SK-N-DZ (cell line): ENCODE results near the gene RERE. TPM values are rescaled to one million over a fixed set of nuclear protein-coding genes. Genes with fewer than 3 reads are reported as not detected.

Experiments
- DNase-seq: peaks from one replicate; pipeline ENCODE4 v3.0.0-alpha.2; 2015; ENCODE audit warnings: low spot score
- polyA plus RNA-seq, 2 experiments: library from polyadenylated mRNA; depleted of rRNA; stranded (reverse); fragments of >200 nt; gene quantifications; 2 replicates each; pipeline ENCODE4 v1.2.3, GENCODE V29; 2014

RERE gene
- polyA plus RNA-seq (2014; cell fraction: cytosol; rRNA removed): 13.9 and 17.0 TPM in 2 replicates
- polyA plus RNA-seq (2014; cell fraction: nucleus; rRNA removed): 14.2 and 33.7 TPM in 2 replicates

GRCh38 chr1:8817412-8818324 lies at the start of gene RERE:
TSS of gene RERE (minus strand) at chr1:8817640.
- DNase-seq: peak; percentile 90

DNA sequence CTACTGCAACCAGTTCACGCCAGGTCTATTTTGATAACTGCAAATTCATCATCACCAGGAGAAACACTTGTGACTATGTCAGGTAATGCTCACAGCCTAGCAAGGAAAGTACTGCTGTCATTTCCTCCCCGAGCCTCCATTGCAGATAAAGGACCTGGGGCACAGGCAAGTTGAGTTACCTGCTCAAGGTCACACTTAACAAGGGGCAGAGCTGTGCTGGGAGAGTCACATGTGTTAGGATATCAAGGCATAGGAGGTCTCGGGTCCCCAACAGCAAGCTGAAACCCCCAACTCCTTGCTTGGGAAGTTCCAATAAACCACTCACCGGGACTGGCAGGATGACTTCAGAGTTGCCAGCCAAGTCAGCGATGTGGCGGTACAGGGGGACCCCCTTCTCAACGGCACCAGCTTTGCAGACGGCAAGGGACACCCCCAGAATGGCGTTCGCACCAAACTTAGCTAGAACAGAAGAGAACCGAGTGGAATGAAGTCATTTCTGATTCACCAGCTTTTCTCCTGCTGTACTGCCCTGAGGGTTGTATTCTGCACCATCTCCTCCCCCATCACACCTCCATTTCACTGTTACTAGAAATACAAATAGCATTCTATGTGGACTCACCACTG lies 49.5 kb upstream of the RERE start:
- no peak for DNase-seq

- DNase-seq: no peak
These were observed 48.8 kb upstream of the RERE start for GRCh38 chr1:8866173-8866791.

DNA sequence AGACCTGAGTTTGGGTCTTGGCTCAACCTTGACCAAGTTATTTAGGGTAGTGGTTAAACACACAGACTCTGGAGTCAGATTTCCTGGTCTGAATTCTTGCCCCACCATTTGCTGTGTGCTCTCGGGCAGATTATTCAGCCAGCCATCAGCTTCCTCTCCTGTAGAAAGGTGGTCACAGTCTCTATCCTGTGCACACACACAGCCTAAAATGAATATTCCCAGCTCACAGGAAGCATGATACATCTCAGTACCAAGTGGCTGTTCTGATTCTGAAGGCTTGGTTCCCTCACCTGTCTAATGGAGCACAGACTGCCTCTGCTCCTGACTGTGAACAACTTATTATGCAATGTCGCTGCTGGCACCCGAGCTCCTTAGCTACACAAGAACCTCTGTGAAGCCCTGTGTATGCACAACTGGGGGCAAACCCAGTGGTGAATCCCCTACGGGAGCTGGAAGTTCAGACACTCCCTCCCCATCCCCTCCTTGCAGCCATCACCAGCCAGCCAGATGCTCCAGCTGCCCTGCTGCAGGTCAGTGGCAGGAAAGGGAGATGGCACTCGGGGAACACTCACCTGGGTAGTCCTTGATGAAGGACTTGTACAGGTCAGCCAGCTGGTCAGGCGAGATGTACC lies 47.4 kb upstream of the RERE start:
- no peak for DNase-seq

DNA sequence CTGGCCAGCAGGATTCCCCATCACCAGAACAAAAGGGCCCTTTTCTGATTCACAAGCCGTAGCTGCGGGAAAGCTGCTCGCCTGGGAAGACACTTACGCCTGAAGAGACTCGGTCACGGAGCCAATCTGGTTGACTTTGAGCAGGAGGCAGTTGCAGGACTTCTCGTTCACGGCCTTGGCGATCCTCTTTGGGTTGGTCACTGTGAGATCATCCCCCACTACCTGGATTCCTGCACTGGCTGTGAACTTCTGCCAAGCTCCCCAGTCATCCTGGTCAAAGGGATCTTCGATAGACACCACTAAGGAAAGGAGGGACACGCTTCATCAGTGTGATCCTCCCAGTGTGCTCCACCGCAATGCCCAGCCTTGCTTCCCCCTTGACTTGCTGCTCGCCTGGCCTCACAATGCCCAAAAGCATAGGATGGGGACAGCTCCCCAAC lies 46.4 kb upstream of the RERE start:
- DNase-seq: no peak

- DNase-seq: no peak
These were observed 45.7 kb upstream of the RERE start for GRCh38 chr1:8863138-8863537.

GRCh38 chr1:8862528-8862927 lies 45.1 kb upstream of the RERE start:
- peak; percentile 43 for DNase-seq

GRCh38 chr1:8860738-8861516 lies 43.5 kb upstream of the RERE start:
- no peak for DNase-seq

- DNase-seq: peak; percentile 45
These were observed 41.7 kb upstream of the RERE start for GRCh38 chr1:8858888-8859706.

DNA sequence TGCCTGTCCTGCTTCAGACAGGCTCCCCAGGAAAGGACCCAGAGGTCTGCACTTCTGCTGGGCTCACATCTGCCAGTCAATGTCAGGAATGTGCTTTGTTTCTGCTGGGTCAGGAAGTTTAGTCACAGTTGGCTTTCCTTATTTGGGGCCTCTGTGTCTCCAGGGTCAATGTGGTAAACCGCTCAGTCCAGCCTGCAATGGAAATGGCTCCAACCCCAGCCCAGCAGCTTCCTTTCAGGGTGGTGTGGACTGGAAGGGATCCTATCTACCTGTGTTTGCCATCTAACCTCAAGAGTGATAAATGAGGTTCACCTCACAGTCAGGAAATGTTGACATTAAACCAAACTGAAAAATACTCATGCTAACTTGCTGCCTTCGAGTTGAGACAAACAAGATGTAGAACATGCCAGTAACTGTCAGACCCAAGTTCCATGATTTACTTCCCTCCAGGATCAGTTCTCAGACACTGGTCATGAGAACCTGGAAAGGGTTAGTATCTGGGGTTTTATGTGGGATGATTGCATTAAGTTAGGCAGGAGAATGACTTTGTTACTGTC lies 40.8 kb upstream of the RERE start:
- no peak for DNase-seq

DNA sequence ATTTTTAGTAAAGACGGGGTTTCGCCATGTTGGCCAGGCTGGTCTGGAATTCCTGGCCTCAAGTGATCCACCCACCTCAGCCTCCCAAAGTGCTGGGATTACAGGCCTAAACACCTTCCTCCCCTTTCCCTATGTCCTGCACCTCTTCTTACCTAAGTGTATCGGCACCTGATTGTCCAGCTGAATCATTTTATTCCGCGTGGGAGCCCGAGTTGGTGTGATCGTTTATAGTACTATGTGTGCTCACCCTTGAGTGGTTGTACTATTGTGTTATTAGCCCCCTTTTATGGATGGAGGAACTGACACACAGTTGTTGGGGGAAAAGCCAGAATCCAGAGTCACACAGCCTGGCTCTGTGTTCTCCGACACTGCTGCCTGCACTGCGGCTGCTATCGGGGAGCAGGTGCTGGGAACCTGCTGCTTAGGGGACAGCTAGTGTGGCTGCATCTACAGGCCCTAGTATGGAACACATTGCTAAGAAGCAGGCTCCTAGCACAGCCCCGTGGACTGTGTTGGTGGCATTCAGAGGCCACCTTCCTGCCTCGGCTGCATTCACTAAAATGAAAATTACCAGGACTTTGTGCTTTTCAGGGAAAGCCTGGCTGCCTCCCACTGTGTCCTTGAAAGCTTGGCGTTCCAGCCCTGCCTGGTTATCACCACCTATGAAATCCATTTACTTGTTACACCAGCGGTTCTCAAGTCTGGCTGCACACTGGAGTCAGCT lies 39.4 kb upstream of the RERE start:
- DNase-seq: no peak

GRCh38 chr1:8854240-8854639 lies 36.8 kb upstream of the RERE start:
- DNase-seq: no peak

DNA sequence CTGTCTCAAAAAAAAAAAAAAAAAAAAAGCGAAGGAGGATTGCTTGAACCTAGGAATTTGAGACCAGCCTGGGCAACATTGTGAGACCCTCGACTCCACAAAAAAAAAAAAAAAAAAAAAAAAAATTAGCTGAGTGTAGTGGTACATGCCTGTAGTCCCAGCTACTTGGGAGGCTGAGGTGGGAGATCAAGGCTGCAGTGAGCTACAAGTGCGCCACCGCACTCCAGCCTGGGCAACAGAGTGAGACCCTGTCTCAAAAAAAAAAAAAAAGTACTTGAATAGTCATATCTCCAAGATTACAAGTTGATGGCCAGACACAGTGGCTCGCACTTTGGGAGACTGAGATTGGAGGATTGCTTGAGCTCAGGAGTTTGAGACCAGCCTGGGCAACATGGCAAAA lies 33.6 kb upstream of the RERE start:
- no peak for DNase-seq

GRCh38 chr1:8848663-8849386 lies 31.4 kb upstream of the RERE start:
- peak; percentile 79 for DNase-seq

DNA sequence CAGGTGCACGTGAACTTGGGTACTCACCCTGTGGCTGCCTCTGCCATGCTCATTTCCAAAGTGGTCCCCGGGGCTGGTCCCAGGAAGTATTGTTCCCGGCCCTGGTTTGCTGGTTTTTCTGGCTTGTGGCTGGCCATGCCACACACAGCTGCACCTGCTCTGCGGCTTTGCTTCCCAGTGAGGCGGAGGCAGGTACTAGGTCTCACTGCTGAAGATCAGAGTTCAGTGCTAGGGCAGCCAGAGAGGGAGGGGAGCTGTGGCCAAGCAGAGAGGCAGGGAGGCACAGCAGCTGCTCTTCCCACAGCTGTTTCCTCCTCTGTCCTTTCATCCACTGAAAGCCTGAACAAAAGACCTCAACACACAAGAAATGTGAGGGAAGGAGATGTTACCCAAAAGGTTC lies 30.6 kb upstream of the RERE start:
- DNase-seq: no peak

- no peak for DNase-seq
These were observed 28.8 kb upstream of the RERE start for GRCh38 chr1:8846263-8846662.

GRCh38 chr1:8845104-8846097 lies 28.0 kb upstream of the RERE start:
- DNase-seq: no peak
